HG02981 (cell line): ENCODE results near the gene MFN2.
"Not testable (repeated sequence)": the region's sequence is repeated elsewhere in the genome, so short reads cannot be mapped to it uniquely, and the experiment has no call there.

Source experiments
- ATAC-seq: cut with Tn5 transposase; IDR thresholded peaks from one replicate; pipeline ENCODE4 v1.9.1; 2021; ENCODE audit warnings: mild to moderate bottlenecking, moderate library complexity; ENCODE audit not compliant: unreplicated experiment

MFN2 gene

GRCh38 chr1:12044187-12044877 is 64.1 kb downstream of the MFN2 start:
- ATAC-seq: not testable (repeated sequence)

GRCh38 chr1:12046749-12047119 is 66.5 kb downstream of the MFN2 start:
- ATAC-seq: no peak

GRCh38 chr1:12047120-12047876 is 67.1 kb downstream of the MFN2 start:
- peak; percentile 38 for ATAC-seq

- ATAC-seq: no peak
Measured at GRCh38 chr1:12048372-12048771, 68.1 kb downstream of the MFN2 start.

- ATAC-seq: no peak
Measured at GRCh38 chr1:12049616-12050015, 69.4 kb downstream of the MFN2 start.

GRCh38 chr1:12051361-12051760 is 71.1 kb downstream of the MFN2 start:
- ATAC-seq: no peak

GRCh38 chr1:12052008-12052573 is 71.8 kb downstream of the MFN2 start:
- ATAC-seq: peak; percentile 74

GRCh38 chr1:12052997-12053686 is 72.9 kb downstream of the MFN2 start:
- ATAC-seq: no peak

- no peak for ATAC-seq
Measured at GRCh38 chr1:12053752-12054548, 73.7 kb downstream of the MFN2 start.

GRCh38 chr1:12055259-12055658 is 75.0 kb downstream of the MFN2 start:
- ATAC-seq: no peak

GRCh38 chr1:12056331-12056841 is 76.1 kb downstream of the MFN2 start:
- no peak for ATAC-seq

- no peak for ATAC-seq
Measured at GRCh38 chr1:12057382-12057781, 77.1 kb downstream of the MFN2 start.

GRCh38 chr1:12057940-12058687 is 77.9 kb downstream of the MFN2 start:
- no peak for ATAC-seq

- ATAC-seq: no peak
Measured at GRCh38 chr1:12059226-12059625, 79.0 kb downstream of the MFN2 start.

- ATAC-seq: no peak
Measured at GRCh38 chr1:12059722-12060464, 79.6 kb downstream of the MFN2 start.

- no peak for ATAC-seq
Measured at GRCh38 chr1:12060500-12060899, 80.3 kb downstream of the MFN2 start.
